Breast epithelium (tissue), 4 donors: ENCODE results near the gene GPR15LG. TPM values are rescaled to one million over a fixed set of nuclear protein-coding genes. Genes with fewer than 3 reads are reported as not detected.

Source experiments
- DNase-seq, 2 donors: peaks; one replicate each; pipeline ENCODE4 v3.0.0-alpha.2; 2019; ENCODE audit warnings: low spot score in 2 of 2
- H3K27ac ChIP-seq, 2 donors: fragments of 200-600 bp; sonication (generic) in 1 of 2; one replicate each; pipeline ENCODE4 v1.5.1; 2016 to 2019; ENCODE audit warnings: mild to moderate bottlenecking in 1 of 2
- H3K27me3 ChIP-seq, 2 donors: fragments of 200-600 bp; sonication (generic) in 1 of 2; one replicate each; pipeline versions ENCODE4 v1.5.1 to v1.6.0; 2017 to 2019; ENCODE audit warnings: control low read depth in 1 of 2, mild to moderate bottlenecking in 1 of 2
- H3K36me3 ChIP-seq: fragments of 200-600 bp; one replicate; pipeline ENCODE4 v1.5.1; 2019
- H3K4me1 ChIP-seq, 2 donors: fragments of 200-600 bp; sonication (generic); one replicate each; pipeline ENCODE4 v1.5.1; 2016 to 2019; ENCODE audit warnings: control low read depth in 1 of 2
- H3K4me3 ChIP-seq, 3 donors: fragments of 200-600 bp; sonication (generic); 1 replicate in 2 of 3; 2 replicates in 1 of 3; pipeline ENCODE4 v1.5.1; 2016 to 2019; ENCODE audit warnings: mild to moderate bottlenecking in 3 of 3, moderate library complexity in 2 of 3
- H3K9me3 ChIP-seq, 2 donors: fragments of 200-600 bp; sonication (generic) in 1 of 2; one replicate each; pipeline ENCODE4 v1.5.1; 2016 to 2019; ENCODE audit warnings: control low read depth in 1 of 2
- CTCF ChIP-seq, 3 donors: fragments of 450-650 bp; IDR thresholded peaks; one replicate each; pipeline ENCODE4 v1.5.1; 2016 to 2017; ENCODE audit warnings: antibody characterized with exemption in 3 of 3, mild to moderate bottlenecking in 3 of 3, moderate library complexity in 3 of 3
- POLR2A ChIP-seq: fragments of 450-650 bp; IDR thresholded peaks from one replicate; pipeline ENCODE4 v1.6.1; 2016; ENCODE audit warnings: antibody characterized with exemption, mild to moderate bottlenecking, moderate library complexity
- POLR2AphosphoS5 ChIP-seq, 3 donors: sonication (generic); formaldehyde crosslinking; IDR thresholded peaks; one replicate each; pipeline ENCODE4 v1.6.1; 2017; ENCODE audit warnings: antibody characterized with exemption in 3 of 3
- intact Hi-C: fragments of 100-400 bp; cut with DNase I; formaldehyde crosslinking; loops from one replicate; pipeline ENCODE4 v1.15.1; 2023; ENCODE audit warnings: low total_unique reads
- total RNA-seq, 3 donors: library from RNA; depleted of rRNA; stranded (reverse); fragments of >200 nt; gene quantifications; one replicate each; pipeline ENCODE4 v1.1.0, GENCODE V29; 2016

The GPR15LG gene
- total RNA-seq, 3 donors from 2014 or later, result 1.3 TPM; not detected in 2

GRCh38 chr10:84232376-84232775 lies 58.8 kb downstream of the GPR15LG start:
- H3K4me3 ChIP-seq, result no peak overlapping the region
- TF ChIP-seq POLR2A (no peak), POLR2AphosphoS5 (IDR thresholded peaks at IDR 0.05) (no peak), CTCF (IDR thresholded peaks at IDR 0.05) (no peak)
- intact Hi-C loops, result no loop called here
- no peak overlapping the region for H3K27ac ChIP-seq
- no peaks in the 10 kb centered on the region for H3K36me3 ChIP-seq
- DNase-seq, result no peak
- H3K9me3 ChIP-seq, result peaks cover 0 to 2% of the 10 kb centered on the region in 2 donors
- no peaks in the 10 kb centered on the region for H3K4me1 ChIP-seq
- H3K27me3 ChIP-seq, result peaks cover 0 to 12% of the 10 kb centered on the region in 2 donors

GRCh38 chr10:84233940-84234339 lies 60.3 kb downstream of the GPR15LG start:
- TF ChIP-seq POLR2A (no peak), POLR2AphosphoS5 (IDR thresholded peaks at IDR 0.05) (no peak), CTCF (IDR thresholded peaks at IDR 0.05) (no peak)
- H3K4me1 ChIP-seq, result no peaks in the 10 kb centered on the region
- no peak overlapping the region for H3K27ac ChIP-seq
- intact Hi-C loops, result no loop called here
- H3K9me3 ChIP-seq, result peaks cover 0 to 4% of the 10 kb centered on the region in 2 donors
- DNase-seq, result no peak
- no peaks in the 10 kb centered on the region for H3K36me3 ChIP-seq
- peaks cover 0 to 15% of the 10 kb centered on the region in 2 donors for H3K27me3 ChIP-seq
- H3K4me3 ChIP-seq, result no peak overlapping the region

- Histone ChIP-seq H3K27ac (no peak overlapping the region), H3K27me3 (peaks cover 0 to 15% of the 10 kb centered on the region in 2 donors), H3K36me3 (no peaks in the 10 kb centered on the region), H3K9me3 (peaks cover 0 to 4% of the 10 kb centered on the region in 2 donors), H3K4me1 (no peaks in the 10 kb centered on the region), H3K4me3 (no peak overlapping the region)
- no peak for TF ChIP-seq CTCF (IDR thresholded peaks at IDR 0.05)
- no peak for TF ChIP-seq POLR2AphosphoS5 (IDR thresholded peaks at IDR 0.05)
- no peak for TF ChIP-seq POLR2A
- intact Hi-C loops, result no loop called here
- no peak for DNase-seq
Observed at GRCh38 chr10:84234479-84234878, 60.9 kb downstream of the GPR15LG start.

Other genes starting within 250 kb of the GPR15LG start
- 100 to 1,000 TPM; 118 to 161 (median 133) TPM for gene GHITM, start 34.3 kb upstream of the GPR15LG start, total RNA-seq
- gene CDHR1, start 20.7 kb downstream of the GPR15LG start, total RNA-seq, result under 1 TPM; 0.15 to 0.66 (median 0.16) TPM
- not detected for gene LRIT2, start 51.7 kb downstream of the GPR15LG start, total RNA-seq
- not detected for gene LRIT1, start 67.7 kb downstream of the GPR15LG start, total RNA-seq
- gene RGR, start 71.3 kb downstream of the GPR15LG start, total RNA-seq, result under 1 TPM; 0.33 to 0.96 (median 0.59) TPM
- 10 to 100 TPM; 49.8 to 61.2 (median 49.9) TPM for gene CCSER2, start 154.8 kb downstream of the GPR15LG start, total RNA-seq